SK-N-SH treated with all-trans-retinoic acid at 6 μM for 48 hours (cell line): ENCODE results near the gene SYCP2L.
A peak's percentile ranks its signal among the peaks of the same experiment; 100 is the strongest.

Experiments used
- ATAC-seq: fragments of 200-7000 bp; cut with Tn5 transposase; 3 replicates; pipeline ENCODE4 v1.9.1; 2020; ENCODE audit warnings: mild to moderate bottlenecking, moderate library complexity
- ARNTL ChIP-seq: fragments of 450-650 bp; formaldehyde crosslinking; IDR thresholded peaks from 2 replicates; pipeline ENCODE4 v1.5.0; 2020; ENCODE audit warnings: low read depth, mild to moderate bottlenecking, moderate library complexity, borderline replicate concordance
- BACH2 ChIP-seq: fragments of 250-450 bp; sonication (Bioruptor Pico); IDR thresholded peaks from 2 replicates; pipeline ENCODE4 v1.9.0; 2021; ENCODE audit warnings: mild to moderate bottlenecking, borderline replicate concordance
- CREB5 ChIP-seq: fragments of 250-450 bp; sonication (Bioruptor Pico); IDR thresholded peaks from 2 replicates; pipeline ENCODE4 v1.5.1; 2020; ENCODE audit warnings: low read depth, mild to moderate bottlenecking, moderate library complexity
- CSDC2 ChIP-seq: fragments of 250-450 bp; sonication (Bioruptor Pico); IDR thresholded peaks from 2 replicates; pipeline ENCODE4 v1.5.0; 2020; ENCODE audit warnings: mild to moderate bottlenecking, moderate library complexity
- CSRNP3 ChIP-seq: fragments of 250-450 bp; sonication (Bioruptor Pico); IDR thresholded peaks from 2 replicates; pipeline ENCODE4 v1.5.1; 2021; ENCODE audit warnings: mild to moderate bottlenecking, moderate library complexity
- ESRRG ChIP-seq: fragments of 250-450 bp; sonication (Bioruptor Pico); IDR thresholded peaks from 2 replicates; pipeline ENCODE4 v1.6.1; 2021; ENCODE audit warnings: mild to moderate bottlenecking
- GLIS3 ChIP-seq: fragments of 250-450 bp; sonication (Bioruptor Pico); IDR thresholded peaks from 2 replicates; pipeline ENCODE4 v1.5.0; 2020; ENCODE audit warnings: mild to moderate bottlenecking, moderate library complexity
- ISL1 ChIP-seq: fragments of 250-450 bp; sonication (Bioruptor Pico); IDR thresholded peaks from 2 replicates; pipeline ENCODE4 v2.1.2; 2022; ENCODE audit warnings: mild to moderate bottlenecking, moderate library complexity
- OSR1 ChIP-seq: fragments of 250-450 bp; sonication (Bioruptor Pico); IDR thresholded peaks from 2 replicates; pipeline ENCODE4 v1.8.0; 2022; ENCODE audit warnings: moderate library complexity, mild to moderate bottlenecking, inconsistent platforms
- PPARA ChIP-seq: fragments of 250-450 bp; sonication (Bioruptor Pico); IDR thresholded peaks from 2 replicates; pipeline ENCODE4 v1.5.0; 2020; ENCODE audit warnings: mild to moderate bottlenecking, borderline replicate concordance
- RARB ChIP-seq: fragments of 250-450 bp; sonication (Bioruptor Pico); IDR thresholded peaks from 2 replicates; pipeline ENCODE4 v1.8.0; 2021; ENCODE audit warnings: mild to moderate bottlenecking, moderate library complexity
- SNAI2 ChIP-seq: fragments of 250-450 bp; sonication (Bioruptor Pico); IDR thresholded peaks from 2 replicates; pipeline ENCODE4 v1.5.0; 2020; ENCODE audit warnings: mild to moderate bottlenecking, moderate library complexity
- TCF4 ChIP-seq: fragments of 250-450 bp; sonication (Bioruptor Pico); IDR thresholded peaks from 2 replicates; pipeline ENCODE4 v1.8.0; 2021; ENCODE audit warnings: mild to moderate bottlenecking, moderate library complexity, borderline replicate concordance
- TOX ChIP-seq: fragments of 250-450 bp; sonication (Bioruptor Pico); IDR thresholded peaks from 2 replicates; pipeline ENCODE4 v1.8.0; 2021; ENCODE audit warnings: mild to moderate bottlenecking, moderate library complexity, borderline replicate concordance
- ZC3H10 ChIP-seq: fragments of 250-450 bp; sonication (Bioruptor Pico); IDR thresholded peaks from 2 replicates; pipeline ENCODE4 v1.5.1; 2021; ENCODE audit warnings: mild to moderate bottlenecking, moderate library complexity
- ZFP3 ChIP-seq: fragments of 250-450 bp; sonication (Bioruptor Pico); IDR thresholded peaks from 2 replicates; pipeline ENCODE4 v1.5.0; 2020; ENCODE audit warnings: mild to moderate bottlenecking, moderate library complexity
- ZFP30 ChIP-seq: fragments of 450-650 bp; formaldehyde crosslinking; IDR thresholded peaks from 2 replicates; pipeline ENCODE4 v1.5.0; 2022; ENCODE audit warnings: mild to moderate bottlenecking, moderate library complexity
- ZNF565 ChIP-seq: fragments of 450-650 bp; formaldehyde crosslinking; conservative IDR thresholded peaks from 2 replicates; pipeline ENCODE4 v1.5.0; 2020; ENCODE audit warnings: low read depth, mild to moderate bottlenecking, moderate library complexity
- ZNF70 ChIP-seq: fragments of 450-650 bp; formaldehyde crosslinking; IDR thresholded peaks from 2 replicates; pipeline ENCODE4 v1.5.0; 2020; ENCODE audit warnings: mild to moderate bottlenecking, moderate library complexity
- ZNF8 ChIP-seq: fragments of 450-650 bp; formaldehyde crosslinking; IDR thresholded peaks from 2 replicates; pipeline ENCODE4 v1.5.0; 2020; ENCODE audit warnings: mild to moderate bottlenecking, moderate library complexity
- TF ChIP-seq, protein P1 (sequence below): fragments of 250-450 bp; sonication (Bioruptor Pico); IDR thresholded peaks from 2 replicates; pipeline ENCODE4 v1.5.0; 2020; ENCODE audit warnings: mild to moderate bottlenecking, moderate library complexity
- TF ChIP-seq, protein P2 (sequence below): fragments of 250-450 bp; sonication (Bioruptor Pico); IDR thresholded peaks from 2 replicates; pipeline ENCODE4 v1.8.0; 2020; ENCODE audit warnings: mild to moderate bottlenecking, moderate library complexity, borderline replicate concordance
- TF ChIP-seq, protein P3 (sequence below): fragments of 250-450 bp; sonication (Bioruptor Pico); IDR thresholded peaks from 2 replicates; pipeline ENCODE4 v1.8.0; 2021; ENCODE audit warnings: low read depth, mild to moderate bottlenecking, moderate library complexity, borderline replicate concordance

Gene SYCP2L

GRCh38 chr6:10837995-10838793 lies 48.7 kb upstream of the SYCP2L start, which contains the start of gene MAK:
Gene MAK (minus strand): TSS chr6:10838539. CDS start chr6:10830648, 7,891 bp downstream.
- TF ChIP-seq CREB5 (CRISPR knock-in tag) (no peak), ZNF70 (CRISPR knock-in tag) (no peak), ESRRG (no peak), SNAI2 (CRISPR knock-in tag) (no peak), BACH2 (CRISPR knock-in tag) (no peak), ZFP30 (CRISPR knock-in tag) (no peak), PPARA (CRISPR knock-in tag) (no peak), CSRNP3 (CRISPR knock-in tag) (no peak), TOX (no peak), OSR1 (CRISPR knock-in tag) (no peak), ZC3H10 (CRISPR knock-in tag) (no peak), ZNF565 (CRISPR knock-in tag) (no peak), ARNTL (CRISPR knock-in tag) (no peak), GLIS3 (no peak), ISL1 (CRISPR knock-in tag) (no peak), ZNF8 (CRISPR knock-in tag) (no peak)
- TF ChIP-seq, protein P1, sequence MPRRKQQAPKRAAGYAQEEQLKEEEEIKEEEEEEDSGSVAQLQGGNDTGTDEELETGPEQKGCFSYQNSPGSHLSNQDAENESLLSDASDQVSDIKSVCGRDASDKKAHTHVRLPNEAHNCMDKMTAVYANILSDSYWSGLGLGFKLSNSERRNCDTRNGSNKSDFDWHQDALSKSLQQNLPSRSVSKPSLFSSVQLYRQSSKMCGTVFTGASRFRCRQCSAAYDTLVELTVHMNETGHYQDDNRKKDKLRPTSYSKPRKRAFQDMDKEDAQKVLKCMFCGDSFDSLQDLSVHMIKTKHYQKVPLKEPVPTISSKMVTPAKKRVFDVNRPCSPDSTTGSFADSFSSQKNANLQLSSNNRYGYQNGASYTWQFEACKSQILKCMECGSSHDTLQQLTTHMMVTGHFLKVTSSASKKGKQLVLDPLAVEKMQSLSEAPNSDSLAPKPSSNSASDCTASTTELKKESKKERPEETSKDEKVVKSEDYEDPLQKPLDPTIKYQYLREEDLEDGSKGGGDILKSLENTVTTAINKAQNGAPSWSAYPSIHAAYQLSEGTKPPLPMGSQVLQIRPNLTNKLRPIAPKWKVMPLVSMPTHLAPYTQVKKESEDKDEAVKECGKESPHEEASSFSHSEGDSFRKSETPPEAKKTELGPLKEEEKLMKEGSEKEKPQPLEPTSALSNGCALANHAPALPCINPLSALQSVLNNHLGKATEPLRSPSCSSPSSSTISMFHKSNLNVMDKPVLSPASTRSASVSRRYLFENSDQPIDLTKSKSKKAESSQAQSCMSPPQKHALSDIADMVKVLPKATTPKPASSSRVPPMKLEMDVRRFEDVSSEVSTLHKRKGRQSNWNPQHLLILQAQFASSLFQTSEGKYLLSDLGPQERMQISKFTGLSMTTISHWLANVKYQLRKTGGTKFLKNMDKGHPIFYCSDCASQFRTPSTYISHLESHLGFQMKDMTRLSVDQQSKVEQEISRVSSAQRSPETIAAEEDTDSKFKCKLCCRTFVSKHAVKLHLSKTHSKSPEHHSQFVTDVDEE: no peak
- TF ChIP-seq, protein P2, sequence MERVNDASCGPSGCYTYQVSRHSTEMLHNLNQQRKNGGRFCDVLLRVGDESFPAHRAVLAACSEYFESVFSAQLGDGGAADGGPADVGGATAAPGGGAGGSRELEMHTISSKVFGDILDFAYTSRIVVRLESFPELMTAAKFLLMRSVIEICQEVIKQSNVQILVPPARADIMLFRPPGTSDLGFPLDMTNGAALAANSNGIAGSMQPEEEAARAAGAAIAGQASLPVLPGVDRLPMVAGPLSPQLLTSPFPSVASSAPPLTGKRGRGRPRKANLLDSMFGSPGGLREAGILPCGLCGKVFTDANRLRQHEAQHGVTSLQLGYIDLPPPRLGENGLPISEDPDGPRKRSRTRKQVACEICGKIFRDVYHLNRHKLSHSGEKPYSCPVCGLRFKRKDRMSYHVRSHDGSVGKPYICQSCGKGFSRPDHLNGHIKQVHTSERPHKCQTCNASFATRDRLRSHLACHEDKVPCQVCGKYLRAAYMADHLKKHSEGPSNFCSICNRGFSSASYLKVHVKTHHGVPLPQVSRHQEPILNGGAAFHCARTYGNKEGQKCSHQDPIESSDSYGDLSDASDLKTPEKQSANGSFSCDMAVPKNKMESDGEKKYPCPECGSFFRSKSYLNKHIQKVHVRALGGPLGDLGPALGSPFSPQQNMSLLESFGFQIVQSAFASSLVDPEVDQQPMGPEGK (CRISPR knock-in tag): no peak
- TF ChIP-seq, protein P3, sequence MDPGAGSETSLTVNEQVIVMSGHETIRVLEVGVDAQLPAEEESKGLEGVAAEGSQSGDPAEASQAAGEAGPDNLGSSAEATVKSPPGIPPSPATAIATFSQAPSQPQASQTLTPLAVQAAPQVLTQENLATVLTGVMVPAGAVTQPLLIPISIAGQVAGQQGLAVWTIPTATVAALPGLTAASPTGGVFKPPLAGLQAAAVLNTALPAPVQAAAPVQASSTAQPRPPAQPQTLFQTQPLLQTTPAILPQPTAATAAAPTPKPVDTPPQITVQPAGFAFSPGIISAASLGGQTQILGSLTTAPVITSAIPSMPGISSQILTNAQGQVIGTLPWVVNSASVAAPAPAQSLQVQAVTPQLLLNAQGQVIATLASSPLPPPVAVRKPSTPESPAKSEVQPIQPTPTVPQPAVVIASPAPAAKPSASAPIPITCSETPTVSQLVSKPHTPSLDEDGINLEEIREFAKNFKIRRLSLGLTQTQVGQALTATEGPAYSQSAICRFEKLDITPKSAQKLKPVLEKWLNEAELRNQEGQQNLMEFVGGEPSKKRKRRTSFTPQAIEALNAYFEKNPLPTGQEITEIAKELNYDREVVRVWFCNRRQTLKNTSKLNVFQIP: no peak
- ATAC-seq: peak; percentile 94

DNA sequence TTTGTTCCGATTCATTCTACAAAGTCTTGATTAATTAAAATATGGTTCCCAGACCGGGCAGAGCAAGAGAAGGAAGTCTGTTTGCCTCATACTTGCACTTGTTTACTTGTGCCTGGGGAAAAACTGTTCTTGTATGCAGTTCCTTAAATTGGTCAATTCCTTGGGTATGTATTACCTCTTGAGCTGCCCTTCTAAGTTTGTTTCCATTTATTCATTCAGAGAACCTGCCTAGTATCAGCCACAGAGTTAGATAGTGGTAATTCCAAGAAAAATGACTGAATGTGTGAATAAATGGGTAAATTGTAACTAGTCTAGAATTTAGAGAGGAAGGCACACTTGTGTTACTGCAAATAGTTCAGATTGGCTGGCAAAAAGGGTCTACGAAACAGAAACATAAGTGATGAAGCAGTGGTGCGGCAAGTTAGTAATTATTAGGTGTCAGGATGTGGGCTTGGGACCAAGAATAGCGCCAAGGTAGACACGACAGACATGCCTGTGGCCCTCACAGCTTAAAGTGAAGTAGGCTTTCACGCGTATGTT lies 48.0 kb upstream of the SYCP2L start:
- ATAC-seq: peak; percentile 11; the same call in 2 of the 3 replicates
- TF ChIP-seq ESRRG (no peak), ZFP3 (CRISPR knock-in tag) (no peak), OSR1 (CRISPR knock-in tag) (no peak), GLIS3 (no peak), CREB5 (CRISPR knock-in tag) (no peak), CSDC2 (CRISPR knock-in tag) (no peak), TCF4 (CRISPR knock-in tag) (no peak), ZFP30 (CRISPR knock-in tag) (no peak), CSRNP3 (CRISPR knock-in tag) (no peak), ZNF70 (CRISPR knock-in tag) (no peak), RARB (CRISPR knock-in tag) (no peak), TOX (no peak), PPARA (CRISPR knock-in tag) (no peak), ARNTL (CRISPR knock-in tag) (no peak)
- TF ChIP-seq, protein P3: no peak
